Left cardiac atrium (tissue), 4 donors: Measurements from ENCODE around the gene ANKLE1. TPM values are rescaled to one million over a fixed set of nuclear protein-coding genes. Genes with fewer than 3 reads are reported as not detected.

Experiments used
- ATAC-seq, 2 donors: fragments of 200-7000 bp; cut with Tn5 transposase; one replicate each; pipeline ENCODE4 v1.9.1; 2020; ENCODE audit warnings: mild to moderate bottlenecking in 2 of 2, moderate library complexity in 2 of 2
- DNase-seq: peaks from one replicate; pipeline ENCODE4 v3.0.0-alpha.2; 2020
- intact Hi-C, 2 donors: fragments of 100-400 bp; cut with DNase I; formaldehyde crosslinking; loops; one replicate each; pipeline versions ENCODE4 v1.14.1 to v1.15.1; 2022 to 2023
- total RNA-seq, 2 donors: library from RNA; stranded (reverse); fragmentation: NEBNext Ultra II Directional; extraction: Animal tissue kit (Norgen Biotek cat#: 25700); gene quantifications; one replicate each; pipeline ENCODE4 v1.2.1, GENCODE V29; 2021
- donor health status: DM: no; HTN: yes; CAD: no.
- donor health status: DM: no; HTN: yes; CAD: no; lungs with severe emphysema.
- donor health status: DM: yes; HTN: yes; CAD: no.
- donor health status: Dilated cardiomyopathy.

ANKLE1 gene
- total RNA-seq, 2 donors from 2014 or later: 0.37 to 0.47 TPM

GRCh38 chr19:17319473-17320238 lies 38.0 kb downstream of the ANKLE1 start:
- no peak for ATAC-seq
- intact Hi-C loops: no loop called here
- DNase-seq: no peak

DNA sequence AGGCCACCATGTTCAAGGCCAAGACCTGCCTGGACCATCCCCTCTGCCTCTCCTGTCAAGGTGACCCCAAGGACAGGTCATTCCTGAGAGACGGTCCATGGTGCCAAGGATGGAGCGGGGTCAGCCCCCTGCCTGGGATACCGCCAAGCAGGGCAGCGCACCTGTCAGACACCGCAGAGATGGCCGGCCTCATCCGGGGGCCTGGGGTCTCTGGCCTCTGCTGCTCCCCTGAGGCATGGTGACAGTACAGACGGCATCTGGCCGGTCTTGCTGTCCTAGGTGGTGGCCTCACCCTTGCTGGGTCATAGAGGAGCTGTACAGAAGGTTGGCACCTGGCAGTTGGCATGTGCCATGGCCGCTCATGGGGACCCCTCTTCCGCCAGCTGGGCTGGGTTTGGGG lies 38.7 kb downstream of the ANKLE1 start:
- ATAC-seq: no peak
- intact Hi-C loops: no loop called here
- no peak for DNase-seq

GRCh38 chr19:17321655-17322489 lies 40.2 kb downstream of the ANKLE1 start:
- DNase-seq (no peak), ATAC-seq (no peak)
- intact Hi-C loops: no loop called here

DNA sequence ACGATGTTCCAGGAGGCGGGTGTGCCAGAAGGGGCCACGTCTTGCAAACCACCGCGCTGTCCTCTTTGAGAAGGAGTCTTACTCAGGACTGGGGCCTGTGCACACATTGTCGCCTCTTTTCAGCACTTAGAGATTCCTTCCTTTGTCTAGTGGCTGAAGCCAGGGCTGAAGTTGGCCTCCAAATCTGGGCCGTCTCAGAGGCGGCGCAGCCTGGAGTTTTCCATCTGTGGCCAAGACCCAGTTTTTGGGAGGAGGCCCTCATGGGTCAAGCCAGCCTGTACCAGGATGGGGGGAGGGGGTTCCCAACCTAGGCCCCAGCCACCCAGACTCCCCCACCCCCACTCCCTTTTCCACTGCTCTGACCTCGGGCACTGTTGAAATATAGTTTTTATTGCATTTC lies 41.2 kb downstream of the ANKLE1 start:
- DNase-seq (no peak), ATAC-seq (no peak)

DNA sequence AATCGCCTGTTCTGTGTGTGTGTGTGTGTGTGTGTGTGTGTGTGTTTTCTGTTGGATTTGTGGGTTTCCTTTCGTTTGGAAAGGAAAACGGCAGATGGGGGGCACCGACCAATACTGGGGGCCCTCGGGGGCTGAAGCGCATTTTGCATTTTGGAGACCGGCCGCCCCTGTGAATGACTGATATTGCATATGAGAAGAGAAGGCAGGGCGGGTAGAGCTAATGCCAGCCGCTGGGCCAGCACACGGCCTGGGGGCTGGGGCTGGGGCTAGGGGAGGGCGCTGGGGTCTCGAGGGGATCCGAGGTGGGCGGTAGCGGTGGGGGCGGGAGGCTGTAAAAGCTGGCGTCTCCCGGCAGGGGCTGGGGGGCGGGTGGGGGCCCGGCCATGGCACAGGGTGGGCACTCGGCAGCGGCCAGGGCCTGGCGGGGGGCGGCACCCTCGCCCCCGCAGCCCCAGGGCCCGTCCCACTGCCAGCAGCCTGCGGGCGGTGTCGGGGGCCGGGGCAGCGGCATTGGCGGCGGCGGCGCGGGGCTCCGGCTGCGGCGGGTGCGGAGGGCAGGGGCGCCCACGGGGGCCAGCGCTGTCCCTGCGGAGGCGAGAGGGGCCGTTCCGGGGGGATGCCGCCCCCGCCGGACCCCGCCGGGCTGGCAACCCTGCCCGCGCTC lies 41.7 kb downstream of the ANKLE1 start:
- DNase-seq (no peak), ATAC-seq (no peak)
- intact Hi-C loops: no loop called here

More for the DNA sequence above, 41.2 kb downstream of the ANKLE1 start:
- intact Hi-C loops: no loop called here

DNA sequence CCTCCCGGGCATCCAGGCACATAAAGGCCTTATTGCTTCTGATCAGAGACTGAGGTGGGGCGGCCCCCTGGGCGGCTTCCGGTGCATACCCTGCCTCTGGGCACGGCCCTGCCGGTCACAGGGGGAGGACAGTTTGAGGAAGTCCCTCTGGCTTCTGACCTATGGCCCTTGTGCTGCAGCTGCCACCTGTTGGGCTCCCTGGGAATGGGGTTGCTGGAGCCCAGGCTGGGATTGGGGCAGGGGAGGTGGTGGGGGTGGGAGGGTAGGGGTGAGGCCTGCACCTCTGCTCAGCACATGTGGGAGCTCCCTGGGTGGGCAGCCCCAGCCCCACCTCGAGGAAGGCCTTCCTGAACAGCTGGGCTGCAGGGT lies 42.2 kb downstream of the ANKLE1 start:
- DNase-seq: no peak

DNA sequence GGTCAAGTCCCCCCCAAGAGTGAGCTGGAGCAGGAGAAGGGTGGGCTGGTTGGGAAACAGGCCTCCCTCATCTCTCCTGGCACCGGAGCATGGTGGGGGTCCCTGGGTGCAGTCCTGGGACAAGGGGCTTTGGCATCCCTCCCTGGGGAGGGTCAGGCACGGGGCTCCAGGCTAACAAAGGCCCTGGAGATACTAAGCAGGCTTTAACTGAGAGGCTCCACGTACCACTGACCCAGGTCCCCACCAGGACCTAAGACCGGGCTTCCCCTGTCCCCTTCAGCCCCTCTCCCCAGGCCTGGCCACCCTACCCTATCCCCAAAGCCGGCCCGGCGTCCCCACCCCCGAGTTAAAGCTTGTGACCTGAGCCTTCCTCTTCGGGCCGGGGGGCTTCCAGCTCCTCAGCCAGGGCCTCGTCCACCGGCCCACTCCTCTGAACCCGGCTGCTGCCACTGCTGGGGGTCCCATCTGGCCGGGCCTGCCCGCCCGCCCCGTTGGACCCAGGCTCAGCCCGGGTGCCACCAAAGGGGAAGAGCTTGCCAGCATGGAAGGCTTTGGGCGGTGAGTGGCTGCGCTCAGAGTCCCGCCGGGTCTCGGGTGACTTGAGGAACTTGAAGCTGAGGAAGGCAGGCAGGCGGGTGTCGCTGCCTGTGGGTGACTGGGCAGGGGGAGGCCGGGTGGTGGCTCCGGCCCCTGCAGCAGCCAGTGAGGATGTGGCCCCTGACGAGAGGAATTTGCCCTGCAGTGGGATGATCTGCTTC lies 42.8 kb downstream of the ANKLE1 start:
- ATAC-seq (no peak), DNase-seq (no peak)
- intact Hi-C loops: no loop called here

More for the DNA sequence above, 42.2 kb downstream of the ANKLE1 start:
- ATAC-seq: no peak
- intact Hi-C loops: no loop called here

DNA sequence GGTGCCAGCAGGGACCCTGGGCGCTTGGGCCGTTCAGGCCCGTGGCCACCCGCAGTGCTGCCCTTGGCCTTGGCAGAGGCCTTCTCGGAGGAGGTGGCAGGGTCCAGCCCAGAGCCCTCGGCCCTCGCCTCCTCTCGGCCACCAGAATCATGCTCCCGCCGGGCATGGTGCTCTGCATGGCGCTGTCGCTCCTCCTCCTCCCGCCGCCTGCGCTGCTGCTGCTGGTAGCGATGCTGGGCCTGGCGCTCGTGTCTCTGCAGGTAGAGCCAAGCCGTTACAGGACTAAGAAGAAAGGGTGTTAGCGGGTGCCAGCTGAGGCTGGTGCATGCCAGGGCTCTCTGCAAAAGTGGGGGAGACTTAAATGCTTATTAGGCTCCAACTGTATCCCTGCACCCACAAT lies 43.4 kb downstream of the ANKLE1 start:
- no peak for DNase-seq
- intact Hi-C loops: no loop called here
- no peak for ATAC-seq

DNA sequence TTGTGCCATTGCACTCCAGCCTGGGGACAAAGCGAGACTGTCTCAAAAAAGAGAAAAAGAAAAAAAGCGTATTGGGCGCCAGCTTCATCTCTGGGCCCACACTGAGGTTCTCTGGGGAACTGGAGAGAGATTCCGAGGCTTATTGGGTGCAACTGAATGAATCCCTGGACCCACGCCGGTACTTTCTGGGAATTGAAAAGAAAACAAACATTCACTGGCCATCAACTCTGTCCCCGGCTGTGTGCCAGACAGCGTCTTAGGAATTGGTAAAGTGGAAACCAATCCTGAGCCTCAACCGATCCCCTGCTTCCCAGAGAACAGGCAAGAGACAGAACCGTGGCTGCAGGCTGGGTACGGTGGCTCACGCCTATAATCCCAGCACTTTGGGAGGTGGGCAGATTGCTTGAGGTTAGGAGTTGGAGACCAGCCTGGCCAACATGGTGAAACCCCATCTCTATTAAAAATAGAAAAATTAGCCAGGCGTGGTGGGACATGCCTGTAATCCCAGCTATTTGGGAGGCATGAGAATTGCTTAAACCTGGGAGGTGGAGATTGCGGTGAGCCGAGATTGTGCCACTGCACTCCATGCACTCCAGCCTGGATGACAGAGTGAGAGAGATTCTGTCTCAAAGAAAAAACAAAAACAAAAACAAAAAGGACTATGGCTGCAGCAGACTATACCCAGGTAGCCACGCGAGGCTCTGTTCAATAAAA lies 44.3 kb downstream of the ANKLE1 start:
- intact Hi-C loops: no loop called here
- peak in 1 of 2 donors; percentile 67 for ATAC-seq
- DNase-seq: peak; percentile 72

DNA sequence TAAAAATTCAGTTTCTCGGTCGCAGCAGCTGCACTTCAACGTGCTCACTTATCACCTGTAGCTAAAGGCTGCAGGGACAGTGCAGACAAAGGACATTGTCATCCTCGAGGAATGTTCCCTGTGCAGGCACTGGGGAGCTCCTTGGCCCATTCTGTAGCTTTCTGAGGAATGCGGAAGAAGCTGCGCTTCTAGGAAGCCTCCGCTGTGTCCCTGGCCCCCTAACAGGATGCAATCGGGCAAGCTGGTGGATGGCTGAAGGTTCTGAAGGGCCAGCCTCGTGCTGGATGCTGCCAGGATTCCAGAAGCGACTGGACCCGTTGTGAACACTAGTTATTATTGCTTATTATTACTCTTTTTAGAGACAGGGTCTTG lies 44.9 kb downstream of the ANKLE1 start:
- DNase-seq: no peak
- intact Hi-C loops: no loop called here
- no peak for ATAC-seq

GRCh38 chr19:17327068-17327653 lies 45.5 kb downstream of the ANKLE1 start:
- DNase-seq (no peak), ATAC-seq (no peak)
- intact Hi-C loops: no loop called here

GRCh38 chr19:17327654-17328516 lies 46.2 kb downstream of the ANKLE1 start:
- ATAC-seq: peak; percentile 35 to 78
- intact Hi-C loops: no loop called here
- peak; percentile 79 for DNase-seq

- no peak for DNase-seq
- peak in 1 of 2 donors; percentile 2 for ATAC-seq
- intact Hi-C loops: no loop called here
Measured at GRCh38 chr19:17328517-17329365, 47.0 kb downstream of the ANKLE1 start.

DNA sequence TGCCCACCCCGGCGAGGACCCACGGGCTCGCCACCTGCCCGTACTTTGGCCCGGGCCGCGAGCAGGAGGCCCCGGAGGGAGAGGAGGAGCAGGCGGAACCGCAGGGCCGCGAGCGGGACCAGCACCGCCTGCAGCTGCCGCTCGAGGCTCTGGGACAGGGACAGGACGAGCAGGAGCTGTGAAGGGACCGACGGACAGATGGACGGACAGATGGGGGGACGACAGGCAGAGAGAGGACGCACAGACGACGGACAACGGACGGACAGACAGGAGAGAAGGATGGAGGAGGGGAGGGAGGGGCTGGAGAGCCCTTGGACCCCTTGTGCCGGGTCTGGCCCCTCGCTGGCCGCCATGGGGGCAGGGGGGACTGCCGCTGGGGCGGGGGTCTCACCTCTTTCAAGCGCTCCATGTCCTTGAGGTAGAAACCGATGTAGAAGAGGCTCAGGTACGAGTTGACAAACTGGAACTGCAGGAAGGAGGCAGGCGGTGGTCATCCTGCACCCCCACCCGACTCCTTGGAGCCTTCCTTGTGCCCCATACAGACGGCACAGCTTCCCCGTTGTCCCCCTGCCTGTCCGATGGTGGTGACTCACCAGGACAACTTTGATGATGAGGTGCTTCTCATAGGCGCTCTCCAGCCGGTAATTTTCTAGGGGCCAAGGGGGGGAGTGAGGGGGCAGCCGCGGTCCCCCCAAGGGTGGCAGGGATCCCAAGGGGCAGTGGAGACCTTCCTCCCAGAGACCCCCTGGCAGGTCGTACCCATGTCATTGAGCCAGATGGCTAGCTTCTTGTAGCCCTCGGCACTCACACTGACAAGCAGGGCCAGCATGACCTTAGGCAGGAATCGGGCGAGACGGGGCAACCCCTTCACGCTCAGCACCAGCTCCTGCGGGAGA lies 47.9 kb downstream of the ANKLE1 start:
- ATAC-seq (no peak), DNase-seq (no peak)
- intact Hi-C loops: no loop called here

DNA sequence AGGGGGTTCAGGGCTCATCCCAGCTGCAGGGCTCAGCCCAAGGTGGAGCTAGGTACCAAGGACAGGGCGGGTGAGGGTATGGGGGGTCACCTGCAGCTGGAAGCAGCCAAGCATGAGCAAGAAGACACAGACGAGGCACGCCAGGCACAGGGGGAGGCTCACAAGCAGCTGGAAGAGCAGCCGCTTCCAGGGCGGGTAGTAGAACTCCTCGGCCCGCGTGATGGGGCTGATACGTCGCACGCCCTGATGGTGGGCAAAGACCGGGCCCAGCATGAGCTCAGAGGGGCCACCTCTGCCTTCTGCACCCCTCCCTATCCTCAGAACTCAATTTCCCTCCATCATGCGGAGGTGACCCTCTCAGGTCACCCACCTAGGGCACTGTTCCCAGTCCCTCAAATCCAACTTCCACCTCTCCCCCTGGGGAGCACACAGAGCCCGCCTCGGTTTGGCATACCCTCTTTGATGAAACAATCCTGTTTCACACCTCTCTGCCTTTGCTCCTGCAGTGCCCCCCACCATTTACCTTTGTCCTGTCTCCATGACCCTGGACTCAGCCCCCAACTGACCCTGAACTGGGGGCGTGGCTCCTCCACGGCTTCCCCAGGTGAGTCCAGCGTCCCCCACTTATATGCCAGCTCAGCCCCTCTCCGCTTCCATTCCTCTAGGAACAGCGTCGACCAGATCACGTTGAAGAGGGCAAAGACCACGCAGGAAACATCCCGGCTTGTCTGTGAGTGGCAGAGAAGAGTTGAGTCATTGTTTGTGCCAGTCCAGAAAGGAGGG lies 48.8 kb downstream of the ANKLE1 start:
- ATAC-seq: no peak
- DNase-seq: no peak
- intact Hi-C loops: no loop called here
